Measurements from ENCODE around the gene CTDSPL.
A peak's percentile ranks its signal among the peaks of the same experiment; 100 is the strongest.

CTDSPL gene

GRCh38 chr3:38005076-38006020 lies 143.7 kb downstream of the CTDSPL start:
- no peak for DNase-seq

DNA sequence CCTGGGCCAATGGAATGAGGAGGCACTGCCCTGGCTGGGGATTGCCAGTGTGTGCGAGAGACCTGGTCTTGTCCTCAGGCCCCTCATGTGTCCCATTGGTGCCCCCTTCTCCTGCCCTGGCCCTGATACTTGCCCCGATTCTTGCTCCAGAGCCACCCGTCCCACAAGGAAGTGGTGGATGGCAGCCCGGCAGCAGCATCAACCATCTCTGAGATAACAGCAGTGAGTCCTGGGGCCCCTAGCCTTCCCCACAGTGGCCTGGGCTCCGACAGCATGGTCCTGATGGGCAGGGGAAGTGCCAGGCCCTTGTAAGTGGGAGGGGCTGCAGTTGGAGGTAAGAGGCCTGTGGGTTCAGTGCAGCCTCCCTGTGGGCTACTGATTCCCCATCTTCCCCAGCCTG lies 144.4 kb downstream of the CTDSPL start:
- no peak for DNase-seq

DNA sequence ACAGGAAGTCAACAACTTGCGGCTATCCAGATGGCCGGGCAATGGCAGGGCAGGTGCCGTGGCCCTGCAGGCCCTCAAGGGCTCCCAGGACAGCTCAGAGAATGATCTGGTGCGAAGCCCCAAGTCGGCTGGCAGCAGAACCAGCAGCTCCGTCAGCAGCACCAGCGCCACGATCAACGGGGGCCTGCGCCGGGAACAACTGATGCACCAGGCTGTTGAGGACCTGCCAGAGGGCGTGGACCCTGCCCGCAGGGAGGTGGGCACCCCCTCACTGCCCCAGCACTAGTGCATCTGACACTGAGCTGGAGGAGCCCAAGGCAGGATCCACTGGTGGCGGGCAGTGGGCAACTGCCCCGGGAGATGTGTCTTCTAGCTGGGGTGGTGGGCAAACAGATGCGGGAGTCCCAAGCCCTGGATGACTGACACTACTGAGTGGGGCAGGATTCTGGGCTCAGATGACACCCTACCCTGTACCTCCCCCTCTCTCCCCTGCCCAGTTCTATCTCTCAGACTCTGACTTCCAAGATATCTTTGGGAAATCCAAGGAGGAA lies 144.8 kb downstream of the CTDSPL start:
- DNase-seq = no peak

- DNase-seq = no peak
Measured at GRCh38 chr3:38007754-38008090, 146.0 kb downstream of the CTDSPL start.

DNA sequence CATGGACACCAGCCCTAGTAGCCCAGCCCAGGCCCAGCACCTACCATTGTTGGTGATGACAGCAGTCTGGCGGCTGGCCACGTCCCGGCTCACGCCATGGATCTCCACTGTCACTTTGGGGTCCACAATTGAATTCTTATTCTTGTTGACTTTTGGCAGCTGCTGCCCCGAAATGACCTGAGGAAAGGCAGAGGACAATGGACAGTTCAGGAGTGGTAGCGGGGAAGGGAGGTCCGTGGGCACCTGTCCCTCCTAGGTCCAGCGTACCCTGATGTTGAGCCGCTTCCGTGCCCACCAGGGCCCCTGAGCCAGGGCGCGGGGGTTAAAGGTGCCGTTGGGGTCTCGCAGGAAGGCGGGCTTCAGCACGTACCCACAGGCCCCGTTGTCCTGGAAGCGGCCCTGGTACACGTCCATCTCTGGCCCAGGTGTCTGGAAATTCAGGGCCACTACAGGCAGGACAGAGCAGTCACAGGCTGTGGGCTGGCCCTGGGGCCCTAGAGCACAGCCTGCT lies 146.6 kb downstream of the CTDSPL start:
- DNase-seq = no peak

DNA sequence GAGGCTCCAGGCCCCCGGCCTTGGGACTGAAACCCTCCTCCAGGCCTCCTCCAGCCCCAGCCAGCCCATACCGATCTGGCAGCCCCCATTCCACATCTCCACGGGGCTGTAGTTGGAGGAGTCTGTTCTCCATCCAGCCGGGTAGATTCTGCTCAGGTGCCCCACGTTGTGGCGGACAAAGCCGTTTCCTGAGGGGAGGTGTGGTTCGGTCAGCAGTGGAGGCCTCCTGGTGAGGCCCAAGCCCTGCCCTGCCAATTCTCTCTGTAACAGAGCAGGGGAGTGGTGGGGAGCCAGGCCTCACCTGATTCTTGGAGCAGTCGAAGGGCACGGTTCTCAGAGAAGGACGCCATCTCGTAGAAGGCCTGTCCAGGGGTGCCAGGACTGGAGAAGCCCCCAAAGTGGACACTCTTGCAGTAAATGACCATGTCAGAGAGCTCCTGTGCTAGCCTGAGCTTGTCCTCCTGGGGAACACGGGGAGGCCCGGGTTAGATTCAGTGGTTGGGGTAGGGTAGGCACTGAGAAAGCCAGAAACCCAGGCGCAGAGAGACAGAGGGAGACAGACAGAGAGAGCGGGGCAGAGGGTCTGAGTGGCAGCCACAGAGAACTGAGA lies 147.4 kb downstream of the CTDSPL start:
- no peak for DNase-seq

DNA sequence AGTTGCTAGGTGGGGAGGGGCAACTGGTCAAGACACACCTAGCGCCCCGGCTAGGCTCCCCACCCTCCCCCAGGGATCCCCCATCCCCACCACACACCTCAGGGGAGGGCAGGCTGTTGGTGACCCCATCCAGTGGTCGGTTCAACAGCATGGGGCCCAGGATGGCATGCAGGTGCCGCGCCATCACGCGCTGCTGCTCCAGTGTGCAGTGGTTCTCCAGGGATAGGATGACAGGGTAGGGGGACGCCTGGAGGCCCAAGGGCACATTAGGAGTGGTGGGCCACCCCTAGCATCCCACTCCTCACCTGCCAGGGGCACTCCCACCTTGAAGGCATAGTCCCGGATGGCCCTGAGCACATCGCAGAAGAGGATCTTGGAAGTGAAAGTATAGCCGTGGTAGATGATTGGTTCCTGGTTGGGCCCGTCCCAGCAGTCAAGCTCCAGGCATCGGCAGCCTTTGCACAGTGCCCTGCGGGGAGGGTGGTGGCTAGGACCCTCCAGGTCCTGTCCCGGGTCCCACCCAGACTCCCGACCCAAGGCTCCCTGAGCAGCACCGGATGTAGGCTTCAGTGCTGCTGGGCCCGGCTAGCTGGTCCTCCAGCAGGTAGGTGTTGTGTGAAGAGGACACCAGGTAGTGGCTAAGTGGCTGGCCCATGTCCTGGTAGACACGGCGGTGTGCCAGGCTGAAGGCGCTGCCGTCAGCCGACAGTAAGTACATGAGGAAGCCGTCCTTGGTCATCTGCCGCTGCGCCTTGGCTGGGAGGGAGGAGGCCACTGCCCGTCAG lies 148.3 kb downstream of the CTDSPL start:
- no peak for DNase-seq

- DNase-seq = no peak
Measured at GRCh38 chr3:38011111-38011510, 149.4 kb downstream of the CTDSPL start.

GRCh38 chr3:38015485-38015884 lies 153.8 kb downstream of the CTDSPL start:
- no peak for DNase-seq

GRCh38 chr3:38015984-38016383 lies 154.3 kb downstream of the CTDSPL start:
- DNase-seq = no peak

DNA sequence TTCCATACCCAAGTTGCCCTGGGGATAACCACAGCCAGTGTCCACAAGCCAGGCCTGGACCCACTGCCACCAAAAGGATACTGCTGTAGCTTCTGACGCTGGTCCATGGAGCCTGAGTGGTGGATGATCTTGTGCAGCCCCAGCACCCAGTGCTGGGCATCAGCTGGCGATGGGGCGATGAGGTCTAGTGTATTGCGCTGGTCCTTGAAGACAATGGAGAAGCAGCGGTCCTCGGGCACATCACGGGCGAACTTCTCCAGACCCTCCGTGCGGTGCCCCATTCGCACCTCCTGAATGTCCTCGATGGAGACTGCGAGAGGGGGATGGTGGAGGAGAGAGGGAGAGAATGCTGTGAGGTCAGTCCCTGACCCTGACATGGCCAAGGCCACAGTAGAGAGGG lies 154.7 kb downstream of the CTDSPL start:
- no peak for DNase-seq

DNA sequence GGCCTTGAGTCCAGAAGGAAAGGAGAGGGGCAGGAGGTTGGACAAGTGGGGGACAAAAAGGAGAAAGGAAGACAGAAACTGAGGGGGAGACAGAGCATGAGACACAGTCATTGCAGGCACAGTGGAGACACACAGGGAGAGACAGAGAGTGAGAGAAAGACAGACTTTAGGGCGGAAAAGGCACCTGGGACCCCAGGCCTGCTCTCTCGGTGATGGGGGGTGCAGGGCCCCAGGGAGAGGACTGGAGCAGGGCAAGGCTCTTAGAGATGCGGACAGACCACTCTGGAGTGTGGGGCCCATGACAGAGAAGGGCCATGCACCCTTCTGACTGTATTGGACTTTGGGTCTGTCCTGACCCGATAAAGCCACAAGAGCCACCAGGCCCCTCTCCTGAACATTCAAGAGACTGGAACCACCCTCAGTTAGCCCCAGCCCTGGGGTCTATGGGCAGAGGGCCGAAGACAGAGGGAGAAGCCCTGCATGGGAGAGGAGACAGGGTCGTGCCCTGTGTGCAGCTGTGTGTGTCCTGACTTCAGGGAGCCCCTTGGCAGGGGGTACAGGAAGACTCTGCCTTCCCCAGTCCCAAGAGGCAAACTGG lies 155.3 kb downstream of the CTDSPL start:
- no peak for DNase-seq

DNA sequence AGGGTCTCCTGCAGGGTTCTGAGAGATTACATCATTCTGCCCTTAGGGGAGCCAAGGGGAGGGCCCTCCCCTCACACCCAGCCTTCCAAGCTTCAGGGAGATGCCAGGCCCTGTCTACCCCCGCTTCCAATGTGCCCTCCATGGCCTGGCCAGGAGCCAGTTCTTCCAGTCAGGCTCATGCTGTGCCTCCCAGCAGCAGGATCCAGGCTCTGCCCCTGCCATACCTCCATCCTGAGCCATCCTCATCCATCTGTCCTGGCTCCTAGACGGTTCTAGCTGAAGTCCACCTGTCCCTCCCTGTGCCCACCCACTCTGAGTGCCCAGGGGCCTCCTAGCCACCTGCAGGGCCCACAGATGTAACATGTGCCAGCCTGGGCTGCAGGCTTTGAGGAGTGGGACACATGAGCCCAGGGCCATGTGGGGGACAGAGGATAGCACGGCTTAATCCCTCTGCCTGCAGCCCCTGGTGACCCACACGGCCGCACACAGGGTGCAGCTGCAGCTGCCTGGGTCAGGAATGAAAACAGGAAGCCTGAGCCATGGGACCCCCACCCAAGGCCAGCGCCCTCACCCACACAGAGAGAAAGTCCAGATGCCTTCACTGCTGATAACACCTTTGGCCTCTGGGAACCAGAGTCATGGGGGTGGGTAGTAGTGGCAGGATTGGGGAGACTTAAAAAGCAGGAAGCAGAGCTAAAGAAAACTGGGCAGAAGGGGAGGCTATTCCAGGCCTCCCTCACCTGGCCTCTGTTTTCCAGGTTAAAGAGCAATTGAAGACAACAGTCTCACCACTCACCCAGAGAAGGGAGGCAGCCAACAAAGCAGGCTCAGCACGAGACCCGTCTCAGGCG lies 156.0 kb downstream of the CTDSPL start:
- no peak for DNase-seq

DNA sequence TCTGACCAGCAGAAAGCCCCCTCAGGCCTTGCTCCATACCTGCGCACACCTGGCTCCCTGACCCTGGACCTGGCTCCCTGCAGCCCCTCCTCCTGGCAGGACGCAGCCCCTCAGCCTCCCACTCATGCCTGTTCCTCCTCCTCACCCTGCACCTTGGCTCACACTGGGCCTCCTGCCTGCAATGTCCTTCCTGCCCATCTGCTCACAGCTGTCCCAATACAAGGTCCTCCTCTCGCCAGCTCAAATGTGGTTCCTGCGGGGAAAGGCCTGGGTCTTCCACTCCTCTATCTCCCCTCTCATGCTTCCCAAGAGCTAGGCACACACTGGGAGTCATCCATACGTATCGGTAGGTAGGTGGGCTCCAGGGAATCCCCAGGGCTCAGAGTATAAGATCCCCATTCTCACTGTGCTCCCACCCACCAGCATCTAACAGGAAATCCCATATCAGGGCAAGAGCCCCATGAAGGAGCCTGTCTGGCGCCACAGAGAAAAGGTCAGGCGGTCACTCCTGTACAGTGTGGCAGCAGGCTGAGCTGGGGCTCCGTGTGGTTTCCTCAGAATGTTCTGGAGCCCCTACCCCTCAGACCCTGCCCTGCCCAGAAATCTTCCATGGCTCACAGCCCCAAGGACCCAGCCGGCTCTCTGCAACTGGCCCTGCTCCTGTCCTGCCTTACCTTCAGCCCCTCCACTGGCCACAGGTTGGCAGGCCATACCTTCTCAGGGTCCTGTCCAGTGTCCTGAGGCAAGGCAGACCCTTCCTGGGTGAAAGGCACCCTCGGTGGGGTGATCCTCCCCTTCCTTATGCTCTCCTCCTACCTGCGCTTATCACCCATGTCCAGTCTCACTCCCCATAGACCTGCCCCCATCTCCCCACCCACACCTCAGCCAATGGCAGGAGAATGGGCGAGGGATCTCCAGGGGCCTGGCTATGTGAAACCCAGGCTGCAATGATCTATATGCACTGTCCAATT lies 156.9 kb downstream of the CTDSPL start:
- no peak for DNase-seq

DNA sequence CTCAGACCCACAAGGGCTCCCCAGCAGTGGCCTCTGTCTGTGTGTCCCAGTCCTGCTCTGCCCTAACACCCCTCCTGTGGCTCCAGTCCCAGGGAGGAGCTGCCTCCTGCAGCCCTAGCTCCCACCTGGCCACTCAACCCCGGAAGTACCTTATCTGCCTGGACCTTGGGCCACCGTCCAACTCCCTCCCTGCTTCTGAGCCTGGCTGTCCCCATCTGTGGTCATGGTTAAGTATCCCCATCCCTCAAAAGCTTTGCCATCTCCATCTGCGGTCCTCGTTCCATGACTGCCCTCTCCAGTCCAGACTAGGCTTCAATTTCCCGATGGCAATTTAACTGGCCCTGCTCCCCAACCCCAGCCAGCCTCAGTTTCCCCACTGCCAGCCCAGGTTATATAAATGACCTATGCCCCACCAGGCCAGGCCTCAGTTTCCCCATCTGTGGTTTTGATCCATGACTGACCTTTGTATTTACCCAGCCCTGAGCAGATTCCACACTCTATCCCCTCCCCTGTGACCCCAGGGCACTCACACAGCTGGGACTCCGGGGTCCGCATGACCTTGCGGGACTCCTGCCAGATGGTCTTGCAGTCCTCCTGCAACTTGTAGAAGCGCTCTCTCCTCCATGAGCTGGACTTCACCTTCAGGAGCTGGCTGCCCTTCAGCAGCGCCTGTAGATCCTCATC lies 158.1 kb downstream of the CTDSPL start:
- no peak for DNase-seq

GRCh38 chr3:38020342-38020726 lies 158.7 kb downstream of the CTDSPL start:
- no peak for DNase-seq

DNA sequence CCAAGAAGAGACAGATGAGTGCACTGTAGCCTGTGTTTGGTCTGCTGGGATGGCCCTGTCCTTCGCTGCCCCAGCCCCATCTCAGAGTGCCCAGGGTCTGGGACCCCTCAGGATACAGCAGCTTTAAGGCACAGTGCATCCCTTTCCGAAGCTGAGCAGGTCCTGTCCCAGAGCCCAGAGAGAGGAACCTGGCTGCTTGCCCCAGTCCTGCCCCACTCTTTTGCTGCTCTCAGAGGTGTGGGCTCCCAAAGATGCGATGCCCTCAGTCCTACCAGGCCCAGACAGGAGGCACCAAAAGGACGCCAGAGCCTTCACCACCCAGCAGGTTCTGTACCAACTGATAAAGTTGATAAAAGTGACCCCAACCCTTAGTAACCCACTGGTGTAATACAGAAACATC lies 159.5 kb downstream of the CTDSPL start:
- DNase-seq = no peak

DNA sequence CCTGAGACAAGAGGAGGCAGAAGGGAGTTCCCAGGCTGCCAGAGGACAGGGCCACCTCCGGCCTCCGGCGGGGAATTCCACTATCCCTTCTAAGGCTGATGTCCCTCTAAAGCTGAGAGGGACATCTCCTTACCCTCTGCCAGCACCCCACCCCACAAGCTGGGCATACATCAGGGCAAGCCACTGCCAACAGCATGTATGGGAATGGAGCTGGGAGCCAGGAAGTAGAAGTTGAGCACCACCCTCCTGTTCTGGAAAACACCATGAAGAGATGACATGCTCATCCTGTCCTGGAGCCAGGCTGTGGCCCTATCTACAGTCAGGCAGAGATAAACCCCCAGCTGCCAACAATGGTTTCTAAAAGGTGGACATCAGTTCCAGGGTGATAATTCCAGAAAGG lies 160.6 kb downstream of the CTDSPL start:
- DNase-seq = no peak

DNA sequence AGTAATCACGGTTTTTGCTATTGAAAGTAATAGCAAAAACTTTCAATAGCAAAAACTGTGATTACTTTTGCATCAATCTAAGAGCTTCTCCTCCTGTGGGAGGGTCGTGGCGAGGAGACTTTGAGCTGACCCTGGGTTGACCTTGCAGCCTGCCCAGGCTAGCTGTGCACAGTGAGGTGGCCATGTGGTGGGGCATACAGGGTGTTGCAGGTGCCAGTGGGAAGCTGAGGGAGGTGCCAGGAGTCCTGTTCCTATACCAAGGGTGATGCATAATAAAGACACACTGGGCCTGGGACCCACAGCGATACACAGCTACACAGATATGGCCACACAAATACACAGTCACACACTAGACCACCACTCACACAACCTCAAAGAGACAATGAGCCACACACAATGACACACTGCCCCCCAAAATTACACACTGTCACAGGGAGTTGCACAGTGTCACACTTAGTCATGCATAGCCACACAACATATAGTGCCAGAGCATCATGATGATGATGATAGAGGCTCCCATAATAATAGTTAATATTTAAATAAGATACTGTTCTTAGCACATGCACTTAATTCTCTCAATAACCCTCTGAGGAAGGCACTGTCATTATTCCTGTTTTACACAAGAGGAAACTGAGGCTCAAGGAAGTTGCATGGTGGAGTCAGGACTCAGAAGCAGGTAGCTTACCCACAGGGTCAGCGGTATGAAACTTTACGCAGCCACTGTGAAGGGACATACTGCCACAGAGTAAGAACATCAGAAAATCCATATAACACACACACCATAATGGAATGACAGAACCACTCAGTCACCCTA lies 161.4 kb downstream of the CTDSPL start:
- peak in 1 of 2 donors; percentile 0 for DNase-seq

Measured in CD4-positive, alpha-beta T cell treated with Interferon alpha-2 for 1 hour (primary cell).